IMR-90 (cell line): Measurements from ENCODE around the gene SWAP70. TPM values are rescaled to one million over a fixed set of nuclear protein-coding genes. Genes with fewer than 3 reads are reported as not detected.

ENCODE experiments used
- ATAC-seq: fragments of 200-7000 bp; cut with Tn5 transposase; 2 replicates; pipeline ENCODE4 v1.9.1; 2020; ENCODE audit warnings: low read depth, mild to moderate bottlenecking, moderate library complexity
- BruUV-seq: library from RNA; stranded (reverse); fragments of 400-500 nt; replicated peaks from 2 replicates; lab custom pipeline; 2021; lab: Mats Ljungman, UMichigan
- CTCF ChIA-PET: fragments of 300-600 bp; formaldehyde crosslinking; extraction: SDS; loops from one replicate; lab custom pipeline; 2021; ENCODE audit warnings: antibody characterized with exemption; lab: Yijun Ruan, JAX
- POLR2A ChIA-PET: fragments of 300-600 bp; sonication (Branson Sonifier 250); formaldehyde crosslinking; loops from one replicate; lab custom pipeline; 2022; ENCODE audit warnings: antibody characterized with exemption; ENCODE audit not compliant: unreplicated experiment; lab: Charles Lee
- DNase-seq: peaks from one replicate; pipeline ENCODE4 v3.0.0; 2013
- H2AFZ ChIP-seq: replicated peaks from 2 replicates; pipeline ENCODE3; 2013; ENCODE audit warnings: low read length, mild to moderate bottlenecking; ENCODE audit not compliant: poor library complexity
- H2AK5ac ChIP-seq: 2 replicates; pipeline ENCODE4 v1.6.1; 2013; ENCODE audit warnings: low read depth, low read length, inconsistent platforms
- H2AK9ac ChIP-seq: replicated peaks from 2 replicates; pipeline ENCODE3; 2013; ENCODE audit warnings: mild to moderate bottlenecking, low read depth, low read length, moderate library complexity; ENCODE audit not compliant: poor library complexity
- H2BK120ac ChIP-seq: 2 replicates; pipeline ENCODE4 v1.6.1; 2013; ENCODE audit warnings: low read depth, low read length, inconsistent platforms
- H2BK15ac ChIP-seq: 3 replicates; pipeline ENCODE4 v1.6.1; 2013; ENCODE audit warnings: low read depth, low read length, inconsistent platforms
- H2BK20ac ChIP-seq: 2 replicates; pipeline ENCODE4 v1.6.1; 2013; ENCODE audit warnings: low read depth, mild to moderate bottlenecking, inconsistent platforms, low read length, moderate library complexity
- H2BK5ac ChIP-seq: 2 replicates; pipeline ENCODE4 v1.6.1; 2013; ENCODE audit warnings: mild to moderate bottlenecking, low read depth, low read length, inconsistent platforms; ENCODE audit not compliant: poor library complexity, severe bottlenecking
- H3K14ac ChIP-seq: replicated peaks from 2 replicates; pipeline ENCODE4 v1.6.1; 2013; ENCODE audit warnings: low read depth, low read length, inconsistent platforms
- H3K18ac ChIP-seq: 2 replicates; pipeline ENCODE4 v1.6.1; 2013; ENCODE audit warnings: low read depth, low read length, control low read depth
- H3K23ac ChIP-seq: 2 replicates; pipeline ENCODE4 v1.6.1; 2013; ENCODE audit warnings: low read depth, low read length, inconsistent platforms
- H3K27ac ChIP-seq: 2 replicates; pipeline ENCODE4 v1.5.1; 2013; ENCODE audit warnings: mild to moderate bottlenecking, control low read depth, low read length; ENCODE audit not compliant: insufficient read depth
- H3K27me3 ChIP-seq: 2 replicates; pipeline ENCODE4 v1.6.1; 2013; ENCODE audit warnings: low read length; ENCODE audit not compliant: control insufficient read depth, insufficient read depth
- H3K36me3 ChIP-seq: 2 replicates; pipeline ENCODE4 v1.6.1; 2013; ENCODE audit warnings: low read length, mixed read lengths; ENCODE audit not compliant: control insufficient read depth, insufficient read depth
- H3K4ac ChIP-seq: 2 replicates; pipeline ENCODE4 v1.6.1; 2013; ENCODE audit warnings: low read depth, low read length, inconsistent platforms
- H3K4me1 ChIP-seq: 2 replicates; pipeline ENCODE4 v1.6.1; 2013; ENCODE audit warnings: low read length, mixed read lengths; ENCODE audit not compliant: control insufficient read depth, insufficient read depth
- H3K4me2 ChIP-seq: 2 replicates; pipeline ENCODE4 v1.6.1; 2013; ENCODE audit warnings: low read depth, mild to moderate bottlenecking, control low read depth, low read length, moderate library complexity
- H3K4me3 ChIP-seq: 2 replicates; pipeline ENCODE4 v1.5.1; 2013; ENCODE audit warnings: low read depth, mild to moderate bottlenecking, control low read depth, low read length, moderate library complexity; ENCODE audit not compliant: insufficient read depth
- H3K56ac ChIP-seq: 2 replicates; pipeline ENCODE4 v1.6.1; 2013; ENCODE audit warnings: low read length, inconsistent platforms; ENCODE audit not compliant: insufficient read depth; ENCODE audit errors: extremely low read depth
- H3K79me1 ChIP-seq, 2 experiments: 2 replicates each; pipeline ENCODE4 v1.6.1; 2013; ENCODE audit warnings: low read length in 2 of 2, inconsistent platforms in 1 of 2, low read depth in 1 of 2
- H3K9ac ChIP-seq: 2 replicates; pipeline ENCODE4 v1.6.1; 2013; ENCODE audit warnings: low read depth, low read length, control low read depth
- H3K9me1 ChIP-seq: 2 replicates; pipeline ENCODE4 v1.6.1; 2013; ENCODE audit warnings: low read length, inconsistent platforms; ENCODE audit not compliant: insufficient read depth
- H3K9me3 ChIP-seq: 2 replicates; pipeline ENCODE4 v1.6.1; 2013; ENCODE audit warnings: low read length; ENCODE audit not compliant: control insufficient read depth, insufficient read depth
- H4K20me1 ChIP-seq: 2 replicates; pipeline ENCODE4 v1.6.1; 2013; ENCODE audit warnings: low read length, inconsistent platforms; ENCODE audit not compliant: insufficient read depth
- H4K5ac ChIP-seq: 2 replicates; pipeline ENCODE4 v1.6.1; 2013; ENCODE audit warnings: mild to moderate bottlenecking, low read depth, low read length, control low read depth
- H4K8ac ChIP-seq, 2 experiments: 2 replicates each; pipeline ENCODE4 v1.6.1; 2013; ENCODE audit warnings: low read depth in 2 of 2, low read length in 2 of 2, control low read depth in 1 of 2, inconsistent platforms in 1 of 2
- H4K91ac ChIP-seq: 2 replicates; pipeline ENCODE4 v1.6.1; 2013; ENCODE audit warnings: low read depth, low read length, inconsistent platforms; ENCODE audit not compliant: insufficient read depth
- CEBPB ChIP-seq: IDR thresholded peaks from 2 replicates; pipeline ENCODE4 v1.6.1; 2012; ENCODE audit warnings: low read depth, low read length, improper control_type of control experiment
- CHD1 ChIP-seq: IDR thresholded peaks from 2 replicates; pipeline ENCODE4 v1.6.1; 2012; ENCODE audit warnings: low read depth, low read length, improper control_type of control experiment
- FOS ChIP-seq: fragments of 150-350 bp; IDR thresholded peaks from 2 replicates; pipeline ENCODE4 v1.6.1; 2016; ENCODE audit warnings: low read depth, low read length
- MAFK ChIP-seq: IDR thresholded peaks from 2 replicates; pipeline ENCODE4 v1.6.1; 2012; ENCODE audit warnings: low read depth, low read length, improper control_type of control experiment
- MAZ ChIP-seq: IDR thresholded peaks from 2 replicates; pipeline ENCODE4 v1.6.1; 2012; ENCODE audit warnings: low read depth, mild to moderate bottlenecking, low read length, improper control_type of control experiment, moderate library complexity, borderline replicate concordance
- MXI1 ChIP-seq: IDR thresholded peaks from 2 replicates; pipeline ENCODE4 v1.6.1; 2012; ENCODE audit warnings: low read depth, mild to moderate bottlenecking, low read length, moderate library complexity, borderline replicate concordance
- NFE2L2 ChIP-seq: fragments of 150-350 bp; IDR thresholded peaks from 2 replicates; pipeline ENCODE4 v1.6.1; 2016; ENCODE audit warnings: low read depth, mild to moderate bottlenecking, low read length
- POLR2A ChIP-seq: IDR thresholded peaks from 2 replicates; pipeline ENCODE4 v1.6.1; 2012; ENCODE audit warnings: mild to moderate bottlenecking, low read depth, low read length
- RAD21 ChIP-seq: IDR thresholded peaks from 2 replicates; pipeline ENCODE4 v1.6.1; 2012; ENCODE audit warnings: low read length, improper control_type of control experiment
- RCOR1 ChIP-seq: IDR thresholded peaks from 2 replicates; pipeline ENCODE4 v1.6.1; 2012; ENCODE audit warnings: mild to moderate bottlenecking, low read length, improper control_type of control experiment; ENCODE audit not compliant: insufficient replicate concordance
- RFX5 ChIP-seq: IDR thresholded peaks from 2 replicates; pipeline ENCODE4 v1.8.0; 2012; ENCODE audit warnings: low read depth, mild to moderate bottlenecking, low read length, moderate library complexity
- SMC3 ChIP-seq: fragments of 150-350 bp; IDR thresholded peaks from 2 replicates; pipeline ENCODE4 v1.6.1; 2016; ENCODE audit warnings: low read depth, mild to moderate bottlenecking, antibody characterized with exemption, low read length, moderate library complexity
- USF2 ChIP-seq: fragments of 150-350 bp; IDR thresholded peaks from 2 replicates; pipeline ENCODE4 v1.6.1; 2017; ENCODE audit warnings: mild to moderate bottlenecking, antibody characterized with exemption, low read length, low read depth
- WGBS, 2 experiments: methylation state at CpG; one replicate each; pipeline versions ENCODE4 v1.1.5 to v1.1.7; 2013; ENCODE audit warnings: missing lambda C conversion rate in 2 of 2; ENCODE audit not compliant: insufficient read length in 1 of 2; ENCODE audit errors: extremely low coverage in 2 of 2; 5-methylcytosine and 5-hydroxymethylcytosine counted together
- dilution Hi-C: fragments of 300-500 bp; cut with HindIII; formaldehyde crosslinking; loops from one replicate; pipeline ENCODE4 v1.14.3; 2018; ENCODE audit warnings: low sequenced_read_pairs; ENCODE audit not compliant: unreplicated experiment
- in situ Hi-C: fragments of 300-500 bp; cut with MboI; formaldehyde crosslinking; loops from 3 replicates; pipeline ENCODE4 v1.14.3; 2019; ENCODE audit warnings: low sequenced_read_pairs, inconsistent platforms, mixed read lengths
- intact Hi-C: fragments of 100-400 bp; cut with micrococcal nuclease; formaldehyde crosslinking; loops from 2 replicates; pipeline ENCODE4 v1.10.0; 2022
- polyA plus RNA-seq, 3 experiments: library from polyadenylated mRNA; depleted of rRNA; stranded (reverse); fragments of >200 nt; gene quantifications; 2 replicates each; pipeline ENCODE4 v1.2.3, GENCODE V29; 2012; ENCODE audit warnings: low replicate concordance in 1 of 3
- total RNA-seq: library from RNA; depleted of rRNA; stranded (reverse); fragments of >200 nt; gene quantifications from 2 replicates; pipeline ENCODE4 v1.2.3, GENCODE V29; 2012

The SWAP70 gene
- total and polyA plus RNA-seq, 2 of the 4 experiments (the other 2 are of a cell fraction), result 15.5 to 19.9 TPM

- dilution Hi-C loops, result no loop called here
- H2BK15ac ChIP-seq, result no peak overlapping the region
- BruUV-seq, result no TSS peak
- no peaks in the 10 kb centered on the region; the same call in 1 of the 2 replicates for H4K20me1 ChIP-seq
- no peak overlapping the region for H2BK20ac ChIP-seq
- H3K36me3 ChIP-seq, result peaks cover 7% of the 10 kb centered on the region
- H2AFZ ChIP-seq, result no peak overlapping the region
- no peak overlapping the region for H3K56ac ChIP-seq
- H4K8ac ChIP-seq, result no peak overlapping the region; a peak in 1 of 4 replicates
- H3K27ac ChIP-seq, result no peak overlapping the region
- H3K79me1 ChIP-seq, result peaks cover 20 to 71% of the 10 kb centered on the region in 2 experiments
- no peaks in the 10 kb centered on the region; the same call in 1 of the 2 replicates for H3K9me3 ChIP-seq
- no peak overlapping the region for H2BK5ac ChIP-seq
- peaks cover 3% of the 10 kb centered on the region; the same call in 1 of the 2 replicates for H3K4me1 ChIP-seq
- H3K4me3 ChIP-seq, result no peak overlapping the region
- peaks cover 10% of the 10 kb centered on the region for H3K9me1 ChIP-seq
- CTCF ChIA-PET, result no interaction called here
- no peak overlapping the region for H2AK9ac ChIP-seq
- DNase-seq (no peak), ATAC-seq (no peak)
- H4K91ac ChIP-seq, result no peak overlapping the region
- no peak overlapping the region for H2AK5ac ChIP-seq
- no peaks in the 10 kb centered on the region for H3K27me3 ChIP-seq
- H3K14ac ChIP-seq, result no peak overlapping the region
- POLR2A ChIA-PET, result no interaction called here
- no peak overlapping the region for H3K4me2 ChIP-seq
- H4K5ac ChIP-seq, result no peak overlapping the region
- H3K23ac ChIP-seq, result no peak overlapping the region
- intact Hi-C loops, result no loop called here
- WGBS, 2 experiments, result 78% methylated on average over 2 of the region's 2 CpGs; no CpG with 5 or more reads in 1 of the 2 experiments
- 0 out of 2 replicates have a peak overlapping the region, but pooled peaks have one; percentile 2 for H3K4ac ChIP-seq
- no peak overlapping the region for H3K9ac ChIP-seq
- in situ Hi-C loops, result no loop called here
- no peak for TF ChIP-seq RCOR1
- no peak for TF ChIP-seq CHD1
- no peak for TF ChIP-seq RAD21
- TF ChIP-seq MAFK, result no peak
- no peak for TF ChIP-seq NFE2L2
- no peak for TF ChIP-seq MXI1
- no peak for TF ChIP-seq MAZ
- no peak for TF ChIP-seq FOS
- TF ChIP-seq USF2, result no peak
- no peak for TF ChIP-seq SMC3
- no peak for TF ChIP-seq CEBPB
- TF ChIP-seq RFX5, result no peak
- no peak for TF ChIP-seq POLR2A
- no peak overlapping the region for H2BK120ac ChIP-seq
- no peak overlapping the region for H3K18ac ChIP-seq
Measured at GRCh38 chr11:9717719-9718118, 53.8 kb downstream of the SWAP70 start.
